Mucosa of rectum (tissue), 2 donors: ENCODE measurements around the gene WDR18.

Experiments used
- H3K27ac ChIP-seq, 2 donors: one replicate each; pipeline ENCODE4 v1.7.0; 2013; ENCODE audit warnings: inconsistent platforms in 2 of 2, low read depth in 2 of 2, low read length in 2 of 2
- H3K27me3 ChIP-seq, 2 donors: one replicate each; pipeline ENCODE4 v1.7.0; 2013; ENCODE audit warnings: low read length in 2 of 2; ENCODE audit not compliant: control insufficient read depth in 2 of 2, insufficient read depth in 2 of 2
- H3K36me3 ChIP-seq, 2 donors: one replicate each; pipeline ENCODE4 v1.7.0; 2013; ENCODE audit warnings: low read length in 2 of 2; ENCODE audit not compliant: control insufficient read depth in 2 of 2, insufficient read depth in 2 of 2
- H3K4me1 ChIP-seq, 2 donors: one replicate each; pipeline ENCODE4 v1.7.0; 2013; ENCODE audit warnings: low read length in 2 of 2, mild to moderate bottlenecking in 1 of 2; ENCODE audit not compliant: control insufficient read depth in 2 of 2, insufficient read depth in 2 of 2
- H3K4me3 ChIP-seq, 2 donors: one replicate each; pipeline ENCODE4 v1.7.0; 2013; ENCODE audit warnings: low read length in 2 of 2
- H3K9ac ChIP-seq, 2 donors: one replicate each; pipeline ENCODE4 v1.7.0; 2013; ENCODE audit warnings: low read length in 2 of 2, low read depth in 1 of 2, mild to moderate bottlenecking in 1 of 2
- H3K9me3 ChIP-seq, 2 donors: one replicate each; pipeline ENCODE4 v1.7.0; 2013; ENCODE audit warnings: low read length in 2 of 2; ENCODE audit not compliant: control insufficient read depth in 2 of 2
- donor health status: healthy.
- donor health status: Normal muscosa, but diverticular disease.

Gene WDR18

GRCh38 chr19:1014161-1015060 is 30.3 kb downstream of the WDR18 start:
- Histone ChIP-seq H3K9me3 (no peaks in the 10 kb centered on the region), H3K9ac (no peak overlapping the region), H3K36me3 (peaks cover 17 to 26% of the 10 kb centered on the region in 2 donors), H3K27ac (no peak overlapping the region), H3K4me3 (no peak overlapping the region), H3K27me3 (no peaks in the 10 kb centered on the region), H3K4me1 (peaks cover 35 to 39% of the 10 kb centered on the region in 2 donors)

DNA sequence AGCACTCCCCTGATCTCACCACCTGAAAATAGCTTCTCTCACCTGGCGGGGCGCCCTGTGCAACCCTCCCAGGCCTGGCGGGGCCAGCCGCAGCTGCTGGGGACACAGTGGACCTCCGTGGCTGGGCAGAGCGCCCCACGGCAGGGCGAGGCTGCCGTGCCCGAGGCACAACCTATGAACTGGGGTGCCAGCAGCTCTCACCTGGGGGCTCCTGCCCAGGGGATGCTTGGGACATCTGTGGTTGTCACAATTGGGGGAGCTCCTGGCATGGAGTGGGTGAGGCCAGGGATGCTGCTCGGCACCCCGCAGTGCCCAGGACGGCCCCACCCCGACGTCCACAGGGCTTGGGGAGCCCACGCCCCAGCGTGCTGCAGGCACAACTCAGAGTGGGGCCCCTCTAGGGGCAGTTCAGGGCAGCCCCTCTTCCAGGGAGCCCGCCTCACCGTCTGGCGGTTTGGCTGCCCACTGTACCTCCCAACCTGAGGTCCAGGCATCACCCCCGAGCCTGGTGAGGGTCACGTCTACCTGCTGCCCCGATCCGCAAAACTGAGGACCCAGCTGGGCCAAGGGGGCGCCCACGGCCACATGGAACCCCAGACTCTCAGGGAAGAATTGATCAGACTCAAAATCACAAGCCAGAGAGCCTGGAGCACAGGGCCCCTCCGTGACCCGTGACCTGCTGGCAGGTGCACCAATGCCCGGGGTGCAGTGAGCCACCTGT is 31.1 kb downstream of the WDR18 start:
- Histone ChIP-seq H3K27me3 (no peaks in the 10 kb centered on the region), H3K4me1 (peaks cover 43 to 47% of the 10 kb centered on the region in 2 donors), H3K9ac (no peak overlapping the region), H3K36me3 (peaks cover 17 to 24% of the 10 kb centered on the region in 2 donors), H3K9me3 (no peaks in the 10 kb centered on the region), H3K27ac (peak overlapping the region in 1 of 2 donors; percentile 78), H3K4me3 (no peak overlapping the region)

GRCh38 chr19:1015782-1016646 is 31.9 kb downstream of the WDR18 start:
- Histone ChIP-seq H3K9me3 (no peaks in the 10 kb centered on the region), H3K4me3 (peak overlapping the region in 1 of 2 donors; percentile 4), H3K9ac (peak overlapping the region in 1 of 2 donors; percentile 46), H3K27me3 (no peaks in the 10 kb centered on the region), H3K27ac (peak overlapping the region; percentile 78 to 87), H3K4me1 (peaks cover 45 to 48% of the 10 kb centered on the region in 2 donors), H3K36me3 (peaks cover 17 to 24% of the 10 kb centered on the region in 2 donors)

- no peaks in the 10 kb centered on the region for H3K27me3 ChIP-seq
- H3K36me3 ChIP-seq: peaks cover 17 to 22% of the 10 kb centered on the region in 2 donors
- H3K9me3 ChIP-seq: no peaks in the 10 kb centered on the region
- H3K27ac ChIP-seq: peak overlapping the region; percentile 78 to 87
- peaks cover 45 to 51% of the 10 kb centered on the region in 2 donors for H3K4me1 ChIP-seq
- peak overlapping the region in 1 of 2 donors; percentile 46 for H3K9ac ChIP-seq
- H3K4me3 ChIP-seq: peak overlapping the region; percentile 43 to 44
Measured at GRCh38 chr19:1016647-1017114, 32.5 kb downstream of the WDR18 start.

GRCh38 chr19:1017115-1017905 is 33.2 kb downstream of the WDR18 start:
- peak overlapping the region in 1 of 2 donors; percentile 46 for H3K9ac ChIP-seq
- no peaks in the 10 kb centered on the region for H3K27me3 ChIP-seq
- H3K36me3 ChIP-seq: peaks cover 16 to 17% of the 10 kb centered on the region in 2 donors
- H3K9me3 ChIP-seq: no peaks in the 10 kb centered on the region
- H3K4me3 ChIP-seq: peak overlapping the region; percentile 43 to 44
- peak overlapping the region; percentile 78 to 87 for H3K27ac ChIP-seq
- peaks cover 45 to 52% of the 10 kb centered on the region in 2 donors for H3K4me1 ChIP-seq

DNA sequence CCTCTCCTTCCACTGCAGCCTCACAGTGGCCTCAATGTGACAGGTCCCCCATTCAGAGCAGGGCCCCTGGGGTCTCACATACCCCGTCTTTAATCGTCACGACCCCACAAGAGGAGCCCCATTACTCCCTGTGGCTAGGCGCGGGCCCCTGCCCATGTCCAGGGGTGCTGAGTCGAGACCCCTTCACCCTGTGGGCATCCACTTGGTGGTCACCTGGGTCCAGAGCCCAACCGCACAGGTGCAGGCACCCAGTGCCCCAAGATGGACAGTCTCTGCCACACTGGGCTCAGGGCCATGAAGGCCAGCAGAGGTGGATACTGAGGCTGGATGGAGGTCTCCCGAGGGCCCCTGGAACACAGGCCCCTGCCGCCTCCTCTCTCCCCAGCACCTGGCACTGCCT is 33.8 kb downstream of the WDR18 start:
- H3K36me3 ChIP-seq: peaks cover 11 to 15% of the 10 kb centered on the region in 2 donors

GRCh38 chr19:1018393-1018792 is 34.2 kb downstream of the WDR18 start:
- H3K36me3 ChIP-seq: peaks cover 6 to 12% of the 10 kb centered on the region in 2 donors
- H3K9me3 ChIP-seq: no peaks in the 10 kb centered on the region
- peak overlapping the region; percentile 2 to 78 for H3K27ac ChIP-seq
- no peaks in the 10 kb centered on the region for H3K27me3 ChIP-seq
- H3K4me3 ChIP-seq: no peak overlapping the region
- peak overlapping the region in 1 of 2 donors; percentile 46 for H3K9ac ChIP-seq
- H3K4me1 ChIP-seq: peaks cover 45 to 52% of the 10 kb centered on the region in 2 donors

More for the DNA sequence above, 33.8 kb downstream of the WDR18 start:
- H3K4me1 ChIP-seq: peaks cover 45 to 52% of the 10 kb centered on the region in 2 donors
- H3K4me3 ChIP-seq: peak overlapping the region; percentile 42 to 43
- H3K27me3 ChIP-seq: no peaks in the 10 kb centered on the region
- peak overlapping the region in 1 of 2 donors; percentile 46 for H3K9ac ChIP-seq
- peak overlapping the region; percentile 78 to 87 for H3K27ac ChIP-seq
- no peaks in the 10 kb centered on the region for H3K9me3 ChIP-seq

GRCh38 chr19:1018932-1019615 is 34.9 kb downstream of the WDR18 start:
- Histone ChIP-seq H3K27me3 (no peaks in the 10 kb centered on the region), H3K27ac (no peak overlapping the region), H3K4me1 (peaks cover 45 to 52% of the 10 kb centered on the region in 2 donors), H3K4me3 (peak overlapping the region; percentile 89 to 96), H3K9ac (peak overlapping the region; percentile 26 to 96), H3K36me3 (peaks cover 3 to 5% of the 10 kb centered on the region in 2 donors), H3K9me3 (no peaks in the 10 kb centered on the region)
